Breast epithelium (tissue), 3 donors: ENCODE results near the gene RPS6KB2.

Experiments used
- CTCF ChIP-seq, 3 donors: fragments of 450-650 bp; IDR thresholded peaks; one replicate each; pipeline ENCODE4 v1.5.1; 2016 to 2017; ENCODE audit warnings: antibody characterized with exemption in 3 of 3, mild to moderate bottlenecking in 3 of 3, moderate library complexity in 3 of 3
- POLR2A ChIP-seq: fragments of 450-650 bp; IDR thresholded peaks from one replicate; pipeline ENCODE4 v1.6.1; 2016; ENCODE audit warnings: antibody characterized with exemption, mild to moderate bottlenecking, moderate library complexity

GRCh38 chr11:67463186-67463585 is 34.9 kb downstream of the RPS6KB2 start:
- TF ChIP-seq POLR2A = no peak
- no peak for TF ChIP-seq CTCF (IDR thresholded peaks at IDR 0.05)
